Panc1 (cell line): ENCODE results near the gene ATP5F1D. TPM values are rescaled to one million over a fixed set of nuclear protein-coding genes. Genes with fewer than 3 reads are reported as not detected.
"Not testable (repeated sequence)": the region's sequence is repeated elsewhere in the genome, so short reads cannot be mapped to it uniquely, and the experiment has no call there.

Source experiments
- ATAC-seq: fragments of 200-7000 bp; cut with Tn5 transposase; 2 replicates; pipeline ENCODE4 v1.9.1; 2020; ENCODE audit warnings: mild to moderate bottlenecking, moderate library complexity
- BruUV-seq: library from RNA; stranded (reverse); fragments of 400-500 nt; replicated peaks from 2 replicates; lab custom pipeline; 2021; lab: Mats Ljungman, UMichigan
- CTCF ChIA-PET: fragments of 300-600 bp; sonication (Branson Sonifier 250); formaldehyde crosslinking; loops from one replicate; lab custom pipeline; 2022; ENCODE audit warnings: antibody characterized with exemption; lab: Charles Lee
- POLR2A ChIA-PET: fragments of 300-600 bp; sonication (Branson Sonifier 250); formaldehyde crosslinking; loops from one replicate; lab custom pipeline; 2022; ENCODE audit warnings: antibody characterized with exemption; lab: Charles Lee
- DNase-seq: peaks from one replicate; pipeline ENCODE4 v3.0.0-alpha.2; 2010; ENCODE audit warnings: low read depth, low spot score
- H3K27ac ChIP-seq: 2 replicates; pipeline ENCODE4 v1.5.1; 2011; ENCODE audit warnings: mild to moderate bottlenecking, low read length, inconsistent platforms
- H3K27me3 ChIP-seq: fragments of 200-500 bp; sonication (Bioruptor generic); 2 replicates; pipeline ENCODE4 v1.6.0; 2014; ENCODE audit warnings: low read length, inconsistent platforms; ENCODE audit not compliant: control insufficient read depth, insufficient read depth
- H3K36me3 ChIP-seq: fragments of 200-500 bp; sonication (Bioruptor generic); 2 replicates; pipeline ENCODE4 v1.5.1; 2014; ENCODE audit warnings: inconsistent platforms, mild to moderate bottlenecking, low read length, moderate library complexity; ENCODE audit not compliant: control insufficient read depth, insufficient read depth
- H3K4me1 ChIP-seq: 2 replicates; pipeline ENCODE4 v1.5.1; 2011; ENCODE audit warnings: inconsistent platforms, mild to moderate bottlenecking, low read length, moderate library complexity; ENCODE audit not compliant: control insufficient read depth, insufficient read depth
- H3K4me3 ChIP-seq, 2 experiments: 2 replicates each; pipeline ENCODE4 v1.5.1; 2011 to 2012; ENCODE audit warnings: low read depth in 2 of 2, low read length in 2 of 2, mild to moderate bottlenecking in 2 of 2, inconsistent platforms in 1 of 2, moderate library complexity in 1 of 2
- H3K9me3 ChIP-seq: fragments of 200-500 bp; sonication (Bioruptor generic); 2 replicates; pipeline ENCODE4 v1.5.1; 2014; ENCODE audit warnings: low read depth, mild to moderate bottlenecking, inconsistent platforms, low read length, moderate library complexity; ENCODE audit not compliant: control insufficient read depth, insufficient read depth
- CTCF ChIP-seq: fragments of 450-650 bp; IDR thresholded peaks from 2 replicates; pipeline ENCODE4 v1.5.1; 2017; ENCODE audit warnings: mild to moderate bottlenecking
- POLR2AphosphoS5 ChIP-seq: IDR thresholded peaks from 2 replicates; pipeline ENCODE4 v1.6.1; 2012; ENCODE audit warnings: mild to moderate bottlenecking, low read depth, low read length, moderate library complexity
- REST ChIP-seq, 2 experiments: IDR thresholded peaks; 2 replicates each; pipeline ENCODE4 v1.6.1; 2011 to 2012; ENCODE audit warnings: low read depth in 2 of 2, control low read depth in 1 of 2, low read length in 1 of 2, mild to moderate bottlenecking in 1 of 2, moderate library complexity in 1 of 2; ENCODE audit not compliant: insufficient read depth in 1 of 2
- SIN3A ChIP-seq: IDR thresholded peaks from 2 replicates; pipeline ENCODE4 v1.6.1; 2012; ENCODE audit warnings: low read depth, mild to moderate bottlenecking, low read length, moderate library complexity, borderline replicate concordance; ENCODE audit not compliant: insufficient read depth
- TCF7L2 ChIP-seq: IDR thresholded peaks from 2 replicates; pipeline ENCODE4 v1.6.1; 2011; ENCODE audit warnings: mild to moderate bottlenecking, low read depth, low read length, inconsistent platforms
- in situ Hi-C: cut with HindIII; loops from 2 replicates; pipeline ENCODE4 v1.10.0; 2016; ENCODE audit warnings: low sequenced_read_pairs, low pct_unique_long_range_greater_than_20kb
- intact Hi-C: fragments of 100-400 bp; cut with micrococcal nuclease; formaldehyde crosslinking; loops from one replicate; pipeline ENCODE4 v1.10.0; 2022; ENCODE audit not compliant: unreplicated experiment
- total RNA-seq: library from RNA; stranded (reverse); gene quantifications from one replicate; pipeline ENCODE4 v1.2.1, GENCODE V29; 2021; ENCODE audit not compliant: unreplicated experiment

The ATP5F1D gene
- total RNA-seq, 1 experiment from 2014 or later, result 218 TPM

- Histone ChIP-seq H3K36me3 (peaks cover 3% of the 10 kb centered on the region; the same call in 1 of the 2 replicates), H3K9me3 (no peaks in the 10 kb centered on the region), H3K4me3 (no peak overlapping the region), H3K27me3 (no peaks in the 10 kb centered on the region), H3K27ac (peak overlapping the region; percentile 80; the same call in 1 of the 2 replicates), H3K4me1 (peaks cover 29% of the 10 kb centered on the region)
- TF ChIP-seq POLR2AphosphoS5, result no peak
- no TSS peak for BruUV-seq
- intact Hi-C loops, result no loop called here
- no peak for ATAC-seq
- in situ Hi-C loops, result no loop called here
- DNase-seq, result no peak
- ChIA-PET POLR2A (no interaction called here), CTCF (interaction anchor here (0.5 to 2.5 kb wide), 2 partner anchors 21 to 739 kb away, joined by 5 to 46 read pairs; no protein-coding TSS in a partner anchor)
Measured at GRCh38 chr19:1245494-1246264, 4.1 kb downstream of the ATP5F1D start.

GRCh38 chr19:1246265-1247087, 4.9 kb downstream of the ATP5F1D start:
- H3K4me1 ChIP-seq, result peaks cover 23% of the 10 kb centered on the region
- H3K9me3 ChIP-seq, in situ Hi-C loops, BruUV-seq, intact Hi-C loops, DNase-seq, H3K36me3 ChIP-seq, ATAC-seq, POLR2A ChIA-PET, H3K4me3 ChIP-seq, H3K27me3 ChIP-seq: not testable (repeated sequence)
- TF ChIP-seq CTCF, result peak; percentile 21; the same call in 1 of the 2 replicates
- CTCF ChIA-PET, result interaction anchor here (1.1 kb wide), 1 partner anchor 20 kb away, joined by 12 read pairs; no protein-coding TSS in a partner anchor
- peak overlapping the region; percentile 5 for H3K27ac ChIP-seq

- no TSS peak for BruUV-seq
- DNase-seq (no peak), ATAC-seq (peak; percentile 3)
- Histone ChIP-seq H3K9me3 (no peaks in the 10 kb centered on the region), H3K4me3 (peak overlapping the region; percentile 51 to 52), H3K27me3 (no peaks in the 10 kb centered on the region), H3K4me1 (peaks cover 23% of the 10 kb centered on the region), H3K36me3 (peaks cover 5% of the 10 kb centered on the region; the same call in 1 of the 2 replicates), H3K27ac (peak overlapping the region; percentile 46)
- ChIA-PET CTCF (no interaction called here), POLR2A (no interaction called here)
- intact Hi-C loops (no loop called here), in situ Hi-C loops (no loop called here)
- TF ChIP-seq SIN3A (no peak), REST (IDR thresholded peaks at IDR 0.05; ENCODE audit: insufficient read depth in 1 of 2, low read depth in 2 of 2, low read length in 1 of 2) (no peak), POLR2AphosphoS5 (0 out of 2 replicates have a peak, but pooled peaks have one; percentile 11), CTCF (peak; percentile 5; the same call in 1 of the 2 replicates), TCF7L2 (no peak)
Measured at GRCh38 chr19:1247748-1248138, 6.2 kb downstream of the ATP5F1D start.
